GM21737 (cell line): ENCODE data around the gene KLC3.
"Not testable (repeated sequence)": the region's sequence is repeated elsewhere in the genome, so short reads cannot be mapped to it uniquely, and the experiment has no call there.

Experiments
- ATAC-seq: cut with Tn5 transposase; IDR thresholded peaks from one replicate; pipeline ENCODE4 v1.9.1; 2021; ENCODE audit warnings: mild to moderate bottlenecking, moderate library complexity; ENCODE audit not compliant: unreplicated experiment

KLC3 gene

DNA sequence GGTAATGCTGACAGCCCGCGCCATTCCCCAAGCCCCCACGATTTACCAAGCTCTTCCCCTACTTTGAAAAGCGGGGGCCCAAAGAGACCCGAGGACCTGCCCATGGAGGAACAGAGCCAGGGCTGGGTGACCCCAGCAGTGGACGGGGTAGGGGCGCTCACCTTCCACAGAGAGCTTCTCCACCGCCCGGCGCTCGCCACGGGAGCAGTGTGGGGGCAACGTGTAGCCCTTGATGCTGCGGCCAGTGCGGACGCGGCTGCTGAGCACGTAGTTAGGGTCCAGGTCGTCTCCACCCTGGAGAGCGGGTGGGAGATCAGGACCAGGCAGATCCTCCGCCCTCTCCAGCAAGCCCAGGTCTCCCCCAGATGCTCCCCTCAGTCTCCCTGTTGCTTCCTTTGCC lies 25.2 kb upstream of the KLC3 start:
- no peak for ATAC-seq

DNA sequence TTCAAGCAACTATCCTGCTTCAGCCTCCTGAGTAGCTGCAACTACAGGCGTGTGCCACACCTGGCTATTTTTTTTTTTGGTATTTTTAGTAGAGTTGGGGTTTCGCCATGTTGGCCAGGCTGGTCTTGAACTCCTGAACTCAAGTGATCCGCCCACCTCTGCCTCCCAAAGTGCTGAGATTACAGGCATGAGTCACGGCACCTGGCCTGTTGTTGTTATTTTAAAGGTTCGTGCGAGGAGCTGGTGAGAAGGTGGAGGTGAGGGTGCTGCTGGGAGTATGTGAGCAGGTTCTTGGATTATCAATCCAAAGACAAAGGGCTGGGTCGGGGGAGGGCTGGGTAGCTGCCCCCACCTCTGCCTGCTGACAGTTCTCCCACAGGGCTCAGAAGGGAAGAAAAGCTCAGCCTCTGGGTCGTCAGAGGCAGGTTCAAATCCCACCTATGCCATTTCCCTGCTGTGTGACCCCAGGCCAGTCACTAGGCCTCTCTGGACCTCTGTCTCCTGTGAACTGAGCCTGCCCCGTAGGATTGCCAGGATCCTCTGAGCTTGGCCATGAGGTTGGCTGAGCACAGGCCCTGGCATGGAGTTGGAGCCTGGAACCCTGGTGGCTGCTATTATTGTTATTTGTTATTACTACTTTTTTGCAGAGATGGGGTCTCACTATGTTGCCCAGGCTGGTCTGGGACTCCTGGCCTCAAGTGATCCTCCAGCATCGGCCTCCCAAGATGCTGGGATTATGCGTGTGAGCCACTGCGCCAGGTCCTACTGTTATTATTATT lies 19.4 kb upstream of the KLC3 start:
- no peak for ATAC-seq

DNA sequence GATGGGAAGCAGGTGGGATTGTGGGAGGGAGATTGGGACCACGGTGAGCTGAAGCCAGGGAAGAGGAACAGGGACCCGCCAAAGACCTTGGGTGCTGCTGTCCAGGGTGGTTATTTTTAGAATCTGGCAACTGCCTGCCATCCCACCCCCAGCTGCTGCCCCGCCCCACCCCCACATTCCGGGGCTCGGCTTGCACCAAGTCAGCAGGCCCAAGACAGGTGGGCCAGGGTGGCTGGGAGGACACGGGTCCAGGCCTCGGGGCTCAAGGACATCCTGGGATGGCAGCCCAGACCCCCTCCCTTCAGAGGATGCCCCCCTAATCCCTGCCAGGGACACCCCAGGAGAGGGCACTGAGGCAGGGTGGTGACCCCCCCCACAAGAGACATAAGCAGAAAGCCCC lies 18.7 kb upstream of the KLC3 start:
- no peak for ATAC-seq

DNA sequence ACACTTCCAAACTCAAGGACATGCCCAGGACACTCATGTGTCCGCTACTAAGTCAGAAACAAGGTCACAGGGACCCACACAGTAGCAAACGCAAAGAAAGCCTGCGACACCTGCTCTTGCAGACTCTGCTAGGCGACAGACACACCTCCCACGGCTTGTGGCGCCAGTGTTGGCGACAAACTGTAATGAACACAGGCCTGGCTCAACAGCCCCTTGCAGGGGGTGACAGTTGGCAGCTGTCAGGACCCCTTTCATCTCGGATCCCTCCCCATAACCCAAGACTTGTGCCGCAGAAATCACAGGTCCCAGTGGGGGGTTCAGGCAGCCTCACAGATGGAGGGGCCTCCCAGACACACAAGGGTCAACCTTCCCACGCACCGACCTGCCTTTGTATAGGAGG lies 18.2 kb upstream of the KLC3 start:
- ATAC-seq = no peak

DNA sequence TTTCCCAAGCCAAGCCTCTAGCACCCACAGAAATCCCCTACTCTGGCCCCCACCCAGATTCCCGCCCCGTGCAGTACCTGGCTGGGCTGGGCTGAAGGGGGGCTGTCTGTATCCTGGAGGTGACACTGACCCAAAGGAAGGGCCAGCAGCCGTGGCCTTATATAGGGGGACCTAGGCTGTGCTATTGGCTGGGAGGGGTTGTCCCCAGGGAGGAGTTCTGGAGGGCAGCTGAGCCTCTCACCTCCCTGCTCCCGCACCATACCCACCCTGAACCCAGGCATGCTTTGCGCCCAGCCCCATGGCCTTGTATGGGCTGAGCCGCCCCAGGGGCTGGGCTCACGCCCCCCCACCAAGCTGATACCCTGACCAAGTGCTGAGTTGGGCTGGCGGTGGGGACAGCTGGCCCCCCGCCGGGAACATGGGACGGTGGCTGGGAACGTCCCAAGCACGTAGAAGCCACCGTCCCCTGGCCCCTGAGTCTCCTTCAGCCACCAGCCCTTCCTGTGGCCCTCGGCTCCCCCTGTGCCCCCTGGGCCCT lies 17.7 kb upstream of the KLC3 start, which contains the start of gene CKM:
TSS of gene CKM (minus strand) at position 132 of the 538 bp plus-strand sequence. CDS start 3,162 bp downstream, outside the sequence.
- no peak for ATAC-seq

DNA sequence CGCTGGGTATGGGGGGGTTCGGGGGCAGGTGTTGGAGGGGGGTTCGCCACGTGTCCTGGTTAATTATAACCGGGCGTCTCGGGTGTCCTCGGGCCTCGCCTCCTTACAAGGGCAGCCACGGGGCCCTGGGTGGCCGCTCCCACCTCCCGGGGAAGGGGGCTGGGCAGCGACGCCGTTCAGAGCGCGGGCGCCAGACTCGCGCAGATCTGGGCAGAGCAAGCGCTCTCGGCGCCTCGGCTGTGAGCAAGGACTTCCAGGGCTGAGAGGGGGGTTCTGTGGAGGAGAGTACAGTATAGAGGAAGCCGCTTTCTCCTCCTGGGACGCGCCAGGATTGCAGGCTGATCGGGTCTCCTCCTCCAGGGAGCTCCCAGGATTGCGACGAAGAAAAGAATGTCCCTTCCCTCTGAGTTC lies 16.9 kb upstream of the KLC3 start:
- ATAC-seq = no peak

DNA sequence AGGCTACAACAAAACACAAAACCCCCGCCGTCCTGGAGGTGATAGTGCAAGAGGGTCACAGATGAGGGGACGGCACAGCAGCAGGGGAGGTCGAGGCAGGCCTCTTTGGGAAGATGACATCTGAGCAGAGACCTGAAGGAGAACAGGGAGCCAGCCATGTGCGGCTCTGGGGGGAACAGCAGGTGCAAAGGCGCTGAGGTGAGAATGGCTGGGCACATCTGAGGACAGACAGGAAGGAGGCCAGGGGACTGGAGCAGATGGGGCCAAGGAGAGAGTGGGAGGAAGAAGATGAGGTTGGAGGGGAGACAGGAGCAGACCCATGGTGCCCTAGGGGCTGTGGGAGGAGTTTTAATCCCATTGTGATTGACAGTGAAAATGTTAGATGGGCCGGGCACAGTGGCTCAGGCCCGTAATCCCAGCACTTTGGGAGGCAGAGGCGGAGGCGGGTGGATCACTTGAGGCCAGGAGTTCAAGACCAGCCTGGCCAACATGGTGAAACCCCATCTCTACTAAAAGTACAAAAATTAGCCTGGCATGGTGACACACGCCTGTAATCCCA lies 16.1 kb upstream of the KLC3 start:
- ATAC-seq = no peak

DNA sequence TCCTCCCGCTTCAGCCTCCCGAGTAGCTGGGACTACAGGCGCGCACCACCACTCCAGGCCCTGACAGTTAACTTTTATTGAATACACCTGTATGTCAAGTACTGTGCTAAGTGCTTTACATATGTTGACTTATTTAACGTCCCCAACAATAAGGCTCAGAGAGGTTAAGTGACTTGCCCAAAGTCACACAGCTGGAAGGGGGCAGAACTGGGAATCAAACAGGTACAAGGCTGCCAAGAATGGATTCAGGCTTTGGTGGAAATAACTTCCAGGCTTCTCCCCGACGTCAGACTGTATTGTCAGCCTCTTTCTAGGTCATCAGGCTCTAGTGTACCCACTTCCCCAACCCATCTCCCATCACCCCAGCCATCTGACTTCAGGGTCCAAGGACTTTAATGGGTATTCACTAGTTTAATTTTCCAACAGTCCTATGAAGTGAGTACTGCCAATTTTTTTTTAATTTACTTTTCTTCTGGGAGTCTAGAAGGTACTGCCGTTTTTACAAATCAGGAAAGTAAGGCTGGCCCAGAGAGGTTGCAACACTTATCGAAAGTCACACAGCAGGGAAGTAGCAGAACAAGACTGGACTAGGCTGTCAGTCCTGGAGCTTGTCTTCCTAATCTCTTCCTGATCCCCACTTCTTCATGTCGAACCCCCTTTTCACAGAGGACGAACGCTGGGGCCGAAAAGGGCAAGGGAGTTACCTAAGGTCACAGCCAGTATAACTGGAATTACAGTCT lies 13.0 kb upstream of the KLC3 start:
- ATAC-seq = no peak

DNA sequence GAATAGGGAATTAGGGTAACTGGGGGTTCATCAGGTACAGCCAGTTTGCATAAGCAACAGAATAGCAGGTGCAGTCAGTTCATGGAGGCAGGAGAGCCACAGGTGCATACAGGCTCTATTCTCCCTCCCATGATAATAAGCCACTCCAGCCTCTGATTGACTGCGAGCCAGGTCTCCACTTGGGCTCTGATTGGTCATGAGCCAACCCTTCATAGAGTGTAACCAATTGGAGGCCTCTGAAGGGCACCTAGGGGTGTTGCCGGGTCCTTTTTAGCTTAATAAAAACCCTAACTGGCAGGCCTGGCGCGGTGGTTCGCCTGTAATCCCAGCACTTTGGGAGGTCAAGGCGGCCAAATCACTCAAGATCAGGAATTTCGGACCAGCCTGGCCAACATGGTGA lies 9.1 kb upstream of the KLC3 start:
- no peak for ATAC-seq

DNA sequence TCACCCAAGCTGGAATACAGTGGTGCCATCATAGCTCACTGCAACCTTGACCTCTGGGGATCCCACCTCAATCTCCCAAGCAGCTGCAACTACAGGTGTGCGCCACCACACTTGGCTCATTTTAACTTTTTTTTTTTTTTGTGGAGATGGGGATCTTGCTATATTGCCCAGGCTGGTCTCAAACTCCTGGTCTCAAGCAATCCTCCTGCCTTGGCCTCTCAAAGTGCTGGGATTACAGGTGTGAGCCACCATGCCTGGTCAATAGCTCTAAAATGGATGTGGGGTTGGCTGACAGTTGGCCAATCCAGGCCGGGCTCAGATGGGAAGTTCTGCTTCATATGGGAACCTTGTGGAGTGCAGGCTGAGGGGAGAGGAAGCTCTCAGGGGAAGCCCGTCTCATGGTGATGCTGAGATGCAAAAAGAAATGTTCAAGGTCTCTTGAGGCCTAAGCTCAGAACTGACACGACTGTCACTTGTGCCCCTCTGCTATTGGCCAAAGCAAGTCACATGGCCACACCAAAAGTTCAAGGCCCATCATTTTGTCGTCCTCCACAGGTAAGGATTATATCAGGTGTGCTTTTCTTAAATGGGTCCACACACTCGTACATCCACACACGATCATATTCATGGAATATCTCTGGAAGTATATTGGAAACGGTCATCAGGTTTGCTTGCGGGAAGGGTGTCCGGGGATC lies 6.8 kb upstream of the KLC3 start:
- ATAC-seq = no peak

DNA sequence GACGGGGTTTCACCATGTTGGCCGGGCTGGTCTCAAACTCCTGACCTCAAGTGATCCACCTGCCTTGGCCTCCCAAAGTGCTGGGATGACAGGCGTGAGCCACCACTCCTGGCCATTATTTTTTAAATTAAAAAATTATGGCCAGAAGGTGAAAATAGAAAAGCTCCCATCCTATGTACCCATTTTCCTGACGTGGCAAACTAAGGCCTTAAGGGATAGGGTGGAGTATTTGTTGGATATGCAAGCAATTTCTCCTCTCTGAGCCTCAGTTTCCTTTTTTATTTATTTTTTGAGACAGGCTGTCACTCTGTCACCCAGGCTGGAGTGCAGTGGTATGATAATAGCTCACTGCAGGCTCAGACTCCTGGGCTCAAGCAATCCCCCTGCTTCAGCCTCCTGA lies 5.7 kb upstream of the KLC3 start:
- not testable (repeated sequence) for ATAC-seq

DNA sequence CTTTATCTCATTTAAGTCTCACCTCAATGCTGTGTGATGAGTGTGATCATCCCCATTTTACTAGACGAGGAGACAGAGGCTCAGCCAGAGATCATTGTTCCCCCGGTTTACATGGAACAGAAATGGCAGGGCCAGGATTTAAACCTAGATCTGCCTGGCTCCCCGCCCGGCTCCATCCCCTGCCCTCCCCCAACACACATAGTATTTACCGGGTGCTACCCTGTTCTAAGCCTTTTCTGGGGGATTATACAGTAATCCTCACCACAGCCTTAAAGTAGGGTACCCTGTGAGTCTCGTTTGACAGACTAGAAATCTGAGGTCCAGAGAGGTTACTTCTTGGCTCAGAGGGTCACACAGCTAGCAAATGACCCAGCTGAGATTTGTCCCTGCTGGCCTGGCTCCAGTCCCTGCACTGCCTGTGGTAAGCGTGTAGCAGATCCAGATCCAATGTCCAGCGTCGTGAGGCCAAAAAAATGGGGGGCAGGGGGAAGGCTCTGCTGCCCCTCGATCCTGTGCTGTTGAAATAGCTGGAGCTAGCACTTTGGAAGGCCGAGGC lies 3.8 kb upstream of the KLC3 start:
- no peak for ATAC-seq

DNA sequence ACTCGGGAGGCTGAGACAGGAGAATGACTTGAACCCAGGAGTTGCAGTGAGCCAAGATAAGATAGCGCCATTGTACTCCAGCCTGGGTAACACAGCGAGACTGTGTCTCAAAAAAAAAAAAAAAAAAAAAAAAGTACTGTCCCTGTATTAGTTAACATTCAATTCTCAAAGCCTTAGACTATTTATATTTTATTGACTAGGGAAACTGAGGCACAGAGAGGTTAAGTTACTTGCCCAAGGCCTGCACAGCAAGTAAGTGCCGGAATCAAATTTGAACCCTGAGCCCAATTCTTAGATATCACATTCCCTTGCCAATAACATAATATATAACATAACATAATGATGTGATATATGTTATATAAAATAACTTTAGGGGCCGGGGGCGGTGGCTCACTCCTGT lies 921 bp upstream of the KLC3 start:
- no peak for ATAC-seq

DNA sequence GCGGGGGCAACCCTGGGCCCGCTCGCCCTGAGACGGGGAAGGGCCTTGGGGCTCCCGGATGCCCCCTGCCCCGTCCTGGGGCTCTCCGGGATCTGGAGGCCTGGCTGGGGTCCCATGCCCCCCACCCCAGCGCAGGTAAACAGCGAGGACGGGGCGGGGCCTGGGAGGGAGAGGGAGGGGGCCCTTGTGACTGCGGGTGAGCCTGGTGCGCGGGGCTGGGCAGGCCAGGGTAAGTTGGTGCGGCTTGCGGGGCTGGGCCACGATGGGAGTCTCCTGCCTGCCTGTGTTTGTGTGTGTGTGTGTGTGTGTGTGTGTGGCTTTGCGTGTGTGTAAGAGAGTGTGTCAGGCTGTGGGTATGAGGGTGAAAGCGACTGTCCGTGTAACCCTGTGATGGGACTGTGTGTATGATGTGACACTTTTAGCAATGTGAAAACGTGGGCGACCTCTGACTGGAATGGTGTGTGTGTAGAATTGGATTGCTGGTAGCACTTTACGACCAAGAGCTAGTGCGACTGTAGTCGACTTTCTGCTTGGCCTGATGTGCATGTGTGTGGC lies 426 bp downstream of the KLC3 start:
- no peak for ATAC-seq

DNA sequence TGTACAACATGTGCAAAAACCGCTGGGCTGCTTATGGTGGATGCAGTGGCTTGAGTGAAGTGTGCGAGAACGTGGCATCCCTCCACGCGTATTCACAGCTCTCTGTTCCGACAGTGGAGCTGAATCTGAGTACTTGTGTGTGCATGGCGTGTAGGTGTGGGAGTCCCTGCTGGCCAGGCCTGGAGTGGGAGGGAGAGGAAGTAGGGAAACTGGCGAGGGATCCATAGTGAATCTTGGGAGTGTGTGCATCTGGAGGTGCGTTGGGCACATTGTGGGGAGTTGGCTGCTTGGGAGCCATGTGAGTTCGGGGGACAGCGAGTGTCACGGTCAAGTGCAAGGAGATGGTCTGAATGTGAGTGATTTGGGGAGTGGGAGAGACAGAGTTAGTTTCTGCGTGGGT lies 2.4 kb downstream of the KLC3 start:
- ATAC-seq = no peak

DNA sequence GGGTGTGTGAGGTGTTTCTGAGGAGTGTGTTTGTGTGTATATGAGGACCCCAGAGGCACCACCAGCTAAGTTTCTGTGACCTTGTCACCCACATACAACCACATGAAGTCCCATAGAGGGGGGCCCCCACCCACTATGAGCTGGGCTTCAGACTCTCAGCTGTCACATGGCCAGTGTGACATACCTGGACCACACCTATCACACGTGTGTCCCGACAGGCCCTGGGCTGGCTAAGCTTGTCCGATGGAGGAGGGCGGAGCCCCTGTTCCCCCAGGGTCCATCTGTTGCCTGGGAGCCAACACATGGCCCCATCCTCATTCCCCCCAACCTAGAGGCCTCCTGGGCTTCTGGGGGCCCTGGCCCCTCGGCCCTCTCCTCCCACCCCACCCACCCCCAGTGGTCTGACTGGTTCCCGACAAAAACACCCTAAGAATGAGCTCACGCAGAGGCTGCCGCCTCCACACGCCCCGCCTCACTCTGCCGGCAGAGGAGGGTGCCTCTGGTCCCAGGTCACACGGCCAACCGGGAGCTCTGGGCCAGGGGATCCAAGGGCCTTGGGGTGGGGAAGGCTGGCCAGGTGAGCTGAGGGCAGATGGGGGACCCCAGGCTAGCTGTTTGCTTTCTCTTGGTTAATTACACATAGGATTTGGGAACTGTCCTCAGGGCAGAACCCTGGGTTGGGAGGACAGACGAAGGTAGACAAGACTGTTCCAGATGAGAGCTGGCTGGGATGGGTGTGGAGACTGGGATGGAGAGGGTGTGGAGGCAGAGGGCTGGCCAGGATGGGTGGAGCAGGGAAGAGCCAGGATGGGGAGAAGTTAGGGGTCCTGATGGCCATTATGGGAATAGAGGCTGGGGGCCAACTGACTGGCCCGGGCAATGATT lies 4.3 kb downstream of the KLC3 start:
- no peak for ATAC-seq

DNA sequence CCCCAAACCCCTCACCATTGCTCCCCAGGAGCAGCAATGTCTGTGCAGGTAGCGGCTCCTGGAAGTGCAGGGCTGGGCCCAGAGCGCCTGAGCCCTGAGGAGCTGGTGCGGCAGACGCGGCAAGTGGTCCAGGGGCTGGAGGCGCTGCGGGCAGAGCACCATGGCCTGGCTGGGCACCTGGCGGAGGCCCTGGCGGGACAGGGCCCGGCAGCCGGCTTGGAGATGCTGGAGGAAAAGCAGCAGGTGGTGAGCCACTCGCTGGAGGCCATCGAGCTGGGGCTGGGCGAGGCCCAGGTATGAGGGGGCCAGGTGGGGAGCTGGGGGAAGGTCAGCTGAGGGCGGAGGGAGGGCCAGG lies 4.9 kb downstream of the KLC3 start:
- ATAC-seq = no peak

DNA sequence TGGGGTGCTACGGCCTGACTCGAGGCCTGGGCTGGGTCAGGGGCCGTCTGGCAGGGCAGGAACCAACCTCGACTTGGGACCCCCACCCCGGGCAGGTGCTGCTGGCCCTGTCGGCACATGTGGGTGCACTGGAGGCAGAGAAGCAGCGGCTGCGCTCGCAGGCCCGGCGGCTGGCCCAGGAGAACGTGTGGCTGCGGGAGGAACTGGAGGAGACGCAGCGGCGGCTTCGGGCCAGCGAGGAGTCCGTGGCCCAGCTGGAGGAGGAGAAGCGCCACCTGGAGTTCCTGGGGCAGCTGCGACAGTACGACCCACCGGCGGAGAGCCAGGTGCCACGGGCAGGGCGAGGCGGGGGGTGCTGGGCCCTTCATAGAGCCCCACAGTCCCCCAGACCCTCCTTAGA lies 5.9 kb downstream of the KLC3 start:
- ATAC-seq = no peak

DNA sequence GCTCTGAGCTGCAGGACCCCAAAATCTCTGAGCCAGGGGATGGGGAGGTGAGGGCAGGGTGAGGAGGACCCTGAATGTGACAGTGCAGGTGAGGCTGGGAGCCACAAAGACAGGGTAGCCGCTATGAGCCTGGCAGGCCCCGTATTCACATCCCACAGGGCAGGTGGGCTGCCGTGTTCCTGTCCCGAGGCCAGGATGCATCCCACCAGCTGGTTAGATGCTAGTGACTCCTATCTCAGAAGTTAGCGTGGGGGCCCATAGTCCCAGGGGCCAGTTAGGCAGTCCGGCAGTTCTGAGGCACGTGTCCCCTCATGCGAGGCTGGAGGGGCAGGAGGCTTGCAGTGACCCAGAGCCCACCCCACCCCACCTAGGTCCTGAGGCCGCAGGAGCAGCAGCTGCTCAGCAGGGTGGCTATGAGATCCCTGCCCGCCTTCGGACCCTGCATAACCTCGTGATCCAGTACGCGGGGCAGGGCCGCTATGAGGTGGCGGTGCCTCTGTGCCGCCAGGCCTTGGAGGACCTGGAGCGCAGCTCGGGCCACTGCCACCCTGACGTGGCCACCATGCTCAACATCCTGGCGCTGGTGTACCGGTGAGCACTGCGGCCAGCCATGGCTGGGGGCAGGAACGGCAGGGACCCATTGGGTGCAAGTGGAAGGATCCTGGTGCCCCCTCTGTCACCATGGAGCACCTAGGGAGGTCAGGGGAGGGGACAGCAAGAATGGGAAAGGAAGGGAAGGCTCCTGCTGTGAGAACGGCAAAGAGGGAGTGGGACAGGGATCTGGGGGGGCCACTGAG lies 7.2 kb downstream of the KLC3 start:
- no peak for ATAC-seq
